IPS-18a (cell line): Measurements from ENCODE around the gene ONECUT2.

Experiments used
- H3K27ac ChIP-seq: one replicate; pipeline ENCODE4 v1.5.1; 2013; ENCODE audit warnings: low read length
- H3K27me3 ChIP-seq: one replicate; pipeline ENCODE4 v1.6.1; 2013; ENCODE audit warnings: mild to moderate bottlenecking, low read length; ENCODE audit not compliant: control insufficient read depth, insufficient read depth
- H3K36me3 ChIP-seq: one replicate; pipeline ENCODE4 v1.6.1; 2013; ENCODE audit warnings: low read depth, low read length; ENCODE audit not compliant: control insufficient read depth
- H3K4me1 ChIP-seq: one replicate; pipeline ENCODE4 v1.6.1; 2013; ENCODE audit warnings: low read depth, low read length; ENCODE audit not compliant: control insufficient read depth
- H3K4me3 ChIP-seq: one replicate; pipeline ENCODE4 v1.5.1; 2013; ENCODE audit warnings: low read length
- H3K9ac ChIP-seq: one replicate; pipeline ENCODE4 v1.6.1; 2013; ENCODE audit warnings: mild to moderate bottlenecking, low read length, moderate library complexity
- H3K9me3 ChIP-seq: one replicate; pipeline ENCODE4 v1.6.1; 2013; ENCODE audit warnings: low read depth, low read length; ENCODE audit not compliant: control insufficient read depth

Gene ONECUT2

GRCh38 chr18:57539702-57540101 lies 104.5 kb downstream of the ONECUT2 start:
- Histone ChIP-seq H3K4me1 (peaks cover 3% of the 10 kb centered on the region), H3K27ac (no peak overlapping the region), H3K4me3 (no peak overlapping the region), H3K9me3 (no peaks in the 10 kb centered on the region), H3K9ac (no peak overlapping the region), H3K27me3 (no peaks in the 10 kb centered on the region), H3K36me3 (no peaks in the 10 kb centered on the region)
